ENCODE results near the gene SCML1. TPM values are rescaled to one million over a fixed set of nuclear protein-coding genes. Genes with fewer than 3 reads are reported as not detected.

Gene SCML1
- total RNA-seq, 4 donors from 2014 or later = 14.1 to 40.2 (median 21.7) TPM

DNA sequence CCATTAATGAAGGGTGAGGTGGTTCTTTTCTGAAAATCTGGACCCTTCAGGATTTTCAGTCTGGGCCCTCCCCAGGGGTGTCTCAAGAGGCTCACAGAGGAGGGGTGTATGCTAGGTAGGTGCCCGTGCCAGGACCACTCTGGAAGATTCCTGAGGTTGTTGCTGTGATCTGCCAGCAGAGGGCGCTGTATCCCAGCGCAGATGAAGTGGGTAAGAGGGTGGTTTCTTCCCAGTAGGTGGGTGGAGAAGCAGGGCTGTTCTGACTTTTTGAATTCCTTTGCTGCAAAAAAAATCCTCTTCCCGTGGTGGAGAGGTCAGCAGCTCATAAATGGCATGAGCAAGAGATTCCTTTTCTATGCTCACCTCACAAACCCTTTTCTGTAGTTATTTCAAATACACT is 51.1 kb downstream of the SCML1 start:
- TF ChIP-seq, protein P1, sequence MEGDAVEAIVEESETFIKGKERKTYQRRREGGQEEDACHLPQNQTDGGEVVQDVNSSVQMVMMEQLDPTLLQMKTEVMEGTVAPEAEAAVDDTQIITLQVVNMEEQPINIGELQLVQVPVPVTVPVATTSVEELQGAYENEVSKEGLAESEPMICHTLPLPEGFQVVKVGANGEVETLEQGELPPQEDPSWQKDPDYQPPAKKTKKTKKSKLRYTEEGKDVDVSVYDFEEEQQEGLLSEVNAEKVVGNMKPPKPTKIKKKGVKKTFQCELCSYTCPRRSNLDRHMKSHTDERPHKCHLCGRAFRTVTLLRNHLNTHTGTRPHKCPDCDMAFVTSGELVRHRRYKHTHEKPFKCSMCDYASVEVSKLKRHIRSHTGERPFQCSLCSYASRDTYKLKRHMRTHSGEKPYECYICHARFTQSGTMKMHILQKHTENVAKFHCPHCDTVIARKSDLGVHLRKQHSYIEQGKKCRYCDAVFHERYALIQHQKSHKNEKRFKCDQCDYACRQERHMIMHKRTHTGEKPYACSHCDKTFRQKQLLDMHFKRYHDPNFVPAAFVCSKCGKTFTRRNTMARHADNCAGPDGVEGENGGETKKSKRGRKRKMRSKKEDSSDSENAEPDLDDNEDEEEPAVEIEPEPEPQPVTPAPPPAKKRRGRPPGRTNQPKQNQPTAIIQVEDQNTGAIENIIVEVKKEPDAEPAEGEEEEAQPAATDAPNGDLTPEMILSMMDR (IDR thresholded peaks at IDR 0.05) = peak; percentile 63 to 76 (median 69)
- TF ChIP-seq POLR2A (IDR thresholded peaks at IDR 0.05) = no peak
- peak; percentile 36 to 47 for DNase-seq

DNA sequence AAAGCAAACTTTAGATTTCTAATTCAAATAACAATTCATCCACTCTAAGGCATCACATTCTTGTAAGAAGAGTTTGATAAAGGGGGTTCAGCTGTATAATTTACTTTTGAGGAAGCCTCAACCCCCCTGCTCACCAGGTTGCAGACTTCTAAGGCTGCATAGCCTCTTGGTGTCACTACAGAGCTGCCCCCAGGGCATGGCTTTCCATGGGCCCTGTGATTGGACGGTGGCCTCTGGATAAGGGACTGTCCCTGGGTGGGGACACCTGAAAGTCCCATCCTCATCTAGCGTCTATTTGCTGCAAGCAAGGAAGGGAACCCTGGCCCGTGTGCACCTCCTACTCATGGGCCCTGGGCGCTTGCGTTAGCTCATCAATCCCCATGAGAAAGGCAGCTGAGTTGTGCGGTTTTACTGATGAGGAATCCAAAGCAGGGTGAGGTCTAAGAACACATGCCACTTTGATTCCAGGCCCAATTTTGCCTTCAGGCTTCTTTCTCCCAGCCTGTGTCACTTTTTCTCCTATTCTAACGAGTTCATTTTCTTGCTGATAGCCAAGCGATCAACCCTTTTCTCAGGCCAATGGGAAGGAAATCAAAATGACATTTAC is 51.8 kb downstream of the SCML1 start:
- Histone ChIP-seq H3K27me3 (no peaks in the 10 kb centered on the region), H3K27ac (no peak overlapping the region), H3K4me1 (no peaks in the 10 kb centered on the region), H3K4me3 (no peak overlapping the region), H3K9me3 (no peaks in the 10 kb centered on the region), H3K36me3 (no peaks in the 10 kb centered on the region)
- DNase-seq = no peak
- TF ChIP-seq, protein P1 (IDR thresholded peaks at IDR 0.05) = no peak
- no peak for TF ChIP-seq POLR2A (IDR thresholded peaks at IDR 0.05)
- intact Hi-C loops (cut with DNase I; ENCODE audit: low total_unique reads) = no loop called here

More for the DNA sequence above, 51.1 kb downstream of the SCML1 start:
- no peaks in the 10 kb centered on the region for H3K4me1 ChIP-seq
- no peak overlapping the region for H3K27ac ChIP-seq
- H3K4me3 ChIP-seq = no peak overlapping the region
- no peaks in the 10 kb centered on the region for H3K9me3 ChIP-seq
- H3K27me3 ChIP-seq = no peaks in the 10 kb centered on the region
- H3K36me3 ChIP-seq = no peaks in the 10 kb centered on the region
- intact Hi-C loops (cut with DNase I; ENCODE audit: low total_unique reads) = no loop called here

DNA sequence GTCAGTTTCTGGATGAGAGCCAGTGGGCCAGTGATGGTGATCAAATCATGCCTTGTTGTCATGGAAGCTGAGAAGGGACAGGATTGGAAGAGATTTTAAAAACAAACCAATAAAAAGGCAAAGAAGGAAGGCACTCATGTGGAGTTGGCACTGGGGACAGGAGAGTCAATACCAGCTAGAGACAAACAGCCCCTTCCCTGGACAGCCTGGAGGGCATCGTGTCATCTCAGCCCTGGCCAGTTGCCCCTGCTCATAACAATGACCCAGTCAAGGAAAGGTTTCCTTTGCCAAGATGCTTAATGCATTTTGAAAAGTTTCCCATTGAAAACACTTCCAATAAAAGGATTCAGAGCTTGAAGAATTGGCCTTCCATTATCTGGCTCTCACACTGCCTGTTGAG is 55.5 kb downstream of the SCML1 start:
- intact Hi-C loops (cut with DNase I; ENCODE audit: low total_unique reads) = no loop called here
- no peak for DNase-seq
- Histone ChIP-seq H3K27ac (no peak overlapping the region), H3K27me3 (no peaks in the 10 kb centered on the region), H3K4me1 (no peaks in the 10 kb centered on the region), H3K36me3 (no peaks in the 10 kb centered on the region), H3K4me3 (no peak overlapping the region), H3K9me3 (no peaks in the 10 kb centered on the region)
- TF ChIP-seq, protein P1 (IDR thresholded peaks at IDR 0.05) = no peak
- no peak for TF ChIP-seq POLR2A (IDR thresholded peaks at IDR 0.05)

DNA sequence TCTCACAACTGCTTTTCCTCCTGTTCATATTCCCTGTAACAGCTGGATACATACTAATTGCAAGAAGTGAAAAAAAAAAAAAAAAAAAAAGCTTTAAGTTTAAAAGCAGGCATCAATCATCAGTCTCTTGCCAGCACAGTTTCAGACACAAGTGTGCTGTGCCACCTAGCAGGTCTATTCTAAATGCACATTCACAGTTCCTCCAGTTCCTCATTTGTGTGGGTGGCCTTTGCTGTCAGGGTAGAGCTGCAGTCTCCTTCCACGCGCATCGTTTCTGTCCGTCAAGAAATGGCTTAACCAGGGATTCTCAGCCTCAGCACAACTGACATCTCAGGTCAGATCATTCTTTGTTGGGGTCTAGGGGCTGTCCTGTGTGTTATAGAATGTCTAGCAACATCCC is 61.6 kb downstream of the SCML1 start:
- TF ChIP-seq POLR2A (IDR thresholded peaks at IDR 0.05) = no peak
- TF ChIP-seq, protein P1 (IDR thresholded peaks at IDR 0.05) = no peak
- H3K36me3 ChIP-seq = no peaks in the 10 kb centered on the region
- H3K27ac ChIP-seq = no peak overlapping the region
- no peaks in the 10 kb centered on the region for H3K27me3 ChIP-seq
- DNase-seq = no peak
- H3K4me1 ChIP-seq = no peaks in the 10 kb centered on the region
- H3K9me3 ChIP-seq = no peaks in the 10 kb centered on the region
- no peak overlapping the region for H3K4me3 ChIP-seq
- intact Hi-C loops (cut with DNase I; ENCODE audit: low total_unique reads) = no loop called here

DNA sequence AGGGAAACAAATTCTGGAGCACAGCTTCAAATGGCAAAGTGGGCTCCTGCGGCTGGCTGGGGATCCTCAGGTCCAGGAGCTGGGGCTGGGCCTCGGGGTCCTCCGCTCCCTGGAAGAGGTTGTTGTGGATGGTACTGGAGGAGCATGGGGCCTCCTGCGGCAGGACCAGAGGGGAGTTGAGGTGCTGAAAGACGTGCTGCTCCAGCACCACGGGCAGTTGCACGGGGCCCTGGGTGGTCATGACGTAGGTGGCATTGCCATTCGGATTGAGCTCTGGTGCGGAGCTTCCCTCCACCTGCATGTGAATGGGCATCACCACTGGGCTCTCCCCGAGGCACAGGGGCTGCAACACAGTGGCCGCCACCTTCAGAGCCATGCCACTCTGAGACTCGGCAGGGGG is 64.1 kb downstream of the SCML1 start:
- intact Hi-C loops (cut with DNase I; ENCODE audit: low total_unique reads) = no loop called here
- H3K4me1 ChIP-seq = no peaks in the 10 kb centered on the region
- H3K4me3 ChIP-seq = no peak overlapping the region
- no peak overlapping the region for H3K27ac ChIP-seq
- no peak for DNase-seq
- H3K9me3 ChIP-seq = no peaks in the 10 kb centered on the region
- H3K36me3 ChIP-seq = no peaks in the 10 kb centered on the region
- TF ChIP-seq, protein P1 (IDR thresholded peaks at IDR 0.05) = no peak
- TF ChIP-seq POLR2A (IDR thresholded peaks at IDR 0.05) = no peak
- H3K27me3 ChIP-seq = no peaks in the 10 kb centered on the region
